Keratinocyte (primary cell): ENCODE results near the gene SLC39A11. TPM values are rescaled to one million over a fixed set of nuclear protein-coding genes. Genes with fewer than 3 reads are reported as not detected.

ENCODE experiments used
- DNase-seq: peaks from one replicate; pipeline ENCODE4 v3.0.0-alpha.2; 2011; ENCODE audit warnings: low read depth, missing footprints, low spot score
- FAIRE-seq: peaks from 2 replicates; lab custom pipeline; 2011; peaks lifted over from hg19 to GRCh38; lab: Jason Lieb, UNC
- H2AFZ ChIP-seq: 2 replicates; pipeline ENCODE4 v1.6.0; 2012; ENCODE audit warnings: low read length, control low read depth, inconsistent platforms; ENCODE audit not compliant: control insufficient read depth
- H3K27ac ChIP-seq: 2 replicates; pipeline ENCODE4 v1.5.1; 2011; ENCODE audit warnings: low read length; ENCODE audit not compliant: control insufficient read depth, insufficient read depth
- H3K27me3 ChIP-seq: 3 replicates; pipeline ENCODE4 v1.6.0; 2011; ENCODE audit warnings: low read length; ENCODE audit not compliant: control insufficient read depth, insufficient read depth; ENCODE audit errors: extremely low read depth
- H3K36me3 ChIP-seq, 2 experiments: 2 replicates in 1 of 2; 3 replicates in 1 of 2; pipeline ENCODE4 v1.5.1; 2011; ENCODE audit warnings: low read length in 2 of 2, mild to moderate bottlenecking in 1 of 2; ENCODE audit not compliant: control insufficient read depth in 2 of 2, insufficient read depth in 2 of 2; ENCODE audit errors: extremely low read depth in 1 of 2
- H3K4me1 ChIP-seq: 3 replicates; pipeline ENCODE4 v1.5.1; 2011; ENCODE audit warnings: low read length; ENCODE audit not compliant: control insufficient read depth, insufficient read depth; ENCODE audit errors: extremely low read depth
- H3K4me2 ChIP-seq: 3 replicates; pipeline ENCODE4 v1.6.0; 2011; ENCODE audit warnings: low read depth, low read length; ENCODE audit not compliant: control insufficient read depth, insufficient read depth; ENCODE audit errors: extremely low read depth
- H3K4me3 ChIP-seq, 3 experiments: fragments of 200-600 bp in 1 of 3; sonication (generic) in 1 of 3; 2 replicates in 2 of 3; 3 replicates in 1 of 3; pipeline ENCODE4 v1.5.1; 2011 to 2016; ENCODE audit warnings: low read length in 3 of 3, mild to moderate bottlenecking in 3 of 3, control low read depth in 2 of 3, inconsistent platforms in 1 of 3, low read depth in 1 of 3, mixed read lengths in 1 of 3, mixed run types in 1 of 3, moderate library complexity in 1 of 3; ENCODE audit not compliant: control insufficient read depth in 2 of 3, insufficient read depth in 2 of 3; ENCODE audit errors: extremely low read depth in 1 of 3
- H3K79me2 ChIP-seq: 2 replicates; pipeline ENCODE4 v1.6.0; 2012; ENCODE audit warnings: low read length; ENCODE audit not compliant: control insufficient read depth, insufficient read depth
- H3K9ac ChIP-seq: 3 replicates; pipeline ENCODE4 v1.6.0; 2011; ENCODE audit warnings: low read length; ENCODE audit not compliant: control insufficient read depth, insufficient read depth; ENCODE audit errors: extremely low read depth
- H3K9me1 ChIP-seq: 3 replicates; pipeline ENCODE4 v1.6.0; 2011; ENCODE audit warnings: low read length; ENCODE audit not compliant: control insufficient read depth, insufficient read depth; ENCODE audit errors: extremely low read depth
- H3K9me3 ChIP-seq: 2 replicates; pipeline ENCODE4 v1.5.1; 2012; ENCODE audit warnings: low read depth, low read length; ENCODE audit not compliant: control insufficient read depth
- H4K20me1 ChIP-seq: 3 replicates; pipeline ENCODE4 v1.6.0; 2011; ENCODE audit warnings: low read length; ENCODE audit not compliant: control insufficient read depth, insufficient read depth; ENCODE audit errors: extremely low read depth
- EZH2 ChIP-seq: IDR thresholded peaks from one replicate; pipeline ENCODE4 v1.6.1; 2012; ENCODE audit warnings: inconsistent platforms, mild to moderate bottlenecking, low read length, moderate library complexity
- dilution Hi-C: fragments of 300-500 bp; cut with MboI; formaldehyde crosslinking; loops from one replicate; pipeline ENCODE4 v1.7.0; 2020; ENCODE audit warnings: low sequenced_read_pairs; ENCODE audit not compliant: extremely low pct_ligation_motif_present
- polyA plus RNA-seq, 5 experiments: library from polyadenylated mRNA; depleted of rRNA in 3 of 5; stranded (reverse) in 3 of 5; stranded (forward) in 1 of 5; unstranded in 1 of 5; fragments of >200 nt; gene quantifications; 1 replicate in 1 of 5; 2 replicates in 3 of 5; 3 replicates in 1 of 5; pipeline versions ENCODE4 v1.2.1 to v1.2.3, GENCODE V29; 2011 to 2012; ENCODE audit warnings: missing spikeins in 2 of 5, low read depth in 1 of 5, low replicate concordance in 1 of 5
- TF ChIP-seq, protein P1 (sequence below), 3 experiments: IDR thresholded peaks in 1 of 3; conservative IDR thresholded peaks in 1 of 3; optimal IDR thresholded peaks in 1 of 3; 2 replicates in 2 of 3; 3 replicates in 1 of 3; pipeline versions ENCODE3 to v1.5.1; 2011; ENCODE audit warnings: low read length in 3 of 3, mild to moderate bottlenecking in 3 of 3, moderate library complexity in 2 of 3, control low read depth in 1 of 3, inconsistent platforms in 1 of 3; ENCODE audit not compliant: insufficient read depth in 2 of 3; ENCODE audit errors: extremely low read depth in 1 of 3

The SLC39A11 gene
- polyA plus RNA-seq, 1 donor (not counting 4 experiments of a cell fraction or from before 2014, with no cell fraction given) = 11.5 TPM

DNA sequence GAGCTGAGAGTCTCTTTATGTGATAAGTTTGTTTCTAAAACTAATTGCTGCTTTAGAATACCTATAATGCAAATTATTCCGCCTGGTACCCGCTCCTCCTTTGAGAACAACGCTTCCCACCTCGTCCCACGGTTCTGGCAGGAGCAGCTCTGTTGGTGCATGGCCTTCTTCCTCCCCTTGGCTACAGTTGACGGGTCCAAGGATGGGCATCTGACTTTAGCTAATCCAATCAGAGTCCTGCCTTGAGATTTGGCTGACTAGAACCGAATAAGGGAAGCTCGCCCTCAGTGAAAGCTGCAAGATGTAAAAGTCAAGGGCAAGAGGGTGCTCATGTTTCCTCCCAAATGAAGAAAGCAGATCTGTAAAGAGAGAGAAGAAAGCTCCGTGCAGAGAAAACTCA, 481.3 kb downstream of the SLC39A11 start:
- Histone ChIP-seq H3K9me3 (no peaks in the 10 kb centered on the region), H3K79me2 (no peaks in the 10 kb centered on the region), H3K4me2 (no peak overlapping the region), H3K27me3 (no peaks in the 10 kb centered on the region), H2AFZ (no peak overlapping the region), H3K9ac (no peak overlapping the region), H3K4me3 (no peak overlapping the region), H3K36me3 (no peaks in the 10 kb centered on the region), H4K20me1 (no peaks in the 10 kb centered on the region), H3K9me1 (no peaks in the 10 kb centered on the region), H3K27ac (no peak overlapping the region), H3K4me1 (peaks cover 34% of the 10 kb centered on the region)
- DNase-seq (no peak), FAIRE-seq (no peak)
- no peak for TF ChIP-seq EZH2
- TF ChIP-seq, protein P1, sequence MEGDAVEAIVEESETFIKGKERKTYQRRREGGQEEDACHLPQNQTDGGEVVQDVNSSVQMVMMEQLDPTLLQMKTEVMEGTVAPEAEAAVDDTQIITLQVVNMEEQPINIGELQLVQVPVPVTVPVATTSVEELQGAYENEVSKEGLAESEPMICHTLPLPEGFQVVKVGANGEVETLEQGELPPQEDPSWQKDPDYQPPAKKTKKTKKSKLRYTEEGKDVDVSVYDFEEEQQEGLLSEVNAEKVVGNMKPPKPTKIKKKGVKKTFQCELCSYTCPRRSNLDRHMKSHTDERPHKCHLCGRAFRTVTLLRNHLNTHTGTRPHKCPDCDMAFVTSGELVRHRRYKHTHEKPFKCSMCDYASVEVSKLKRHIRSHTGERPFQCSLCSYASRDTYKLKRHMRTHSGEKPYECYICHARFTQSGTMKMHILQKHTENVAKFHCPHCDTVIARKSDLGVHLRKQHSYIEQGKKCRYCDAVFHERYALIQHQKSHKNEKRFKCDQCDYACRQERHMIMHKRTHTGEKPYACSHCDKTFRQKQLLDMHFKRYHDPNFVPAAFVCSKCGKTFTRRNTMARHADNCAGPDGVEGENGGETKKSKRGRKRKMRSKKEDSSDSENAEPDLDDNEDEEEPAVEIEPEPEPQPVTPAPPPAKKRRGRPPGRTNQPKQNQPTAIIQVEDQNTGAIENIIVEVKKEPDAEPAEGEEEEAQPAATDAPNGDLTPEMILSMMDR (optimal IDR thresholded peaks at IDR 0.05 in 1 of 3, IDR thresholded peaks at IDR 0.05 in 1 of 3, conservative IDR thresholded peaks at IDR 0.05 in 1 of 3; ENCODE audit: extremely low read depth in 1 of 3, insufficient read depth in 2 of 3, low read length in 3 of 3) = no peak
- dilution Hi-C loops = no loop called here

DNA sequence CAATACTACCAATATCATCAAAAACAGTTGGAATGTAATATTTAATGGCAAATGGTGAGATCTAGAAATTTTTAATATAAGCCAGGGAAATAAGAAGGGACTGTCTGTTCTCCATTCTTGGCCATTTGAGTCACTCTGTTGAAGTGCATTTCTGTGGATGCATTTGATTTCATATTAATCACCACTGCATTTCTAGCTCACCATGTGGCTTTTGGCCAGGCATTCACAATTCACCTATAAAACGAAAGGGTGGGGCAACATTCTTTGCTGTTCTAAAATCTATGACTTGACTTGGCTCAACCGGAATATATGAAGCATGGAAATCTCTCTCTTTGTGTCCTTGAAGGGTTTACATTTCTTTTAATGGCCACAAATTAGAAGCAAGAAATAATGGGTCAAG, 483.0 kb downstream of the SLC39A11 start:
- Histone ChIP-seq H3K27me3 (no peaks in the 10 kb centered on the region), H3K4me3 (no peak overlapping the region), H3K9me3 (no peaks in the 10 kb centered on the region), H3K36me3 (no peaks in the 10 kb centered on the region), H3K4me2 (peak overlapping the region; percentile 49), H3K27ac (peak overlapping the region; percentile 71), H4K20me1 (no peaks in the 10 kb centered on the region), H2AFZ (no peak overlapping the region), H3K79me2 (no peaks in the 10 kb centered on the region), H3K9ac (no peak overlapping the region), H3K4me1 (peaks cover 30% of the 10 kb centered on the region), H3K9me1 (no peaks in the 10 kb centered on the region)
- peak; percentile 99 for FAIRE-seq
- TF ChIP-seq, protein P1 (optimal IDR thresholded peaks at IDR 0.05 in 1 of 3, IDR thresholded peaks at IDR 0.05 in 1 of 3, conservative IDR thresholded peaks at IDR 0.05 in 1 of 3; ENCODE audit: extremely low read depth in 1 of 3, insufficient read depth in 2 of 3, low read length in 3 of 3) = no peak
- no peak for TF ChIP-seq EZH2
- dilution Hi-C loops = no loop called here
- no peak for DNase-seq
